HEK293 (cell line): Measurements from ENCODE around the gene AAK1.

Experiments used
- CTCF ChIA-PET: fragments of 350-600 bp; formaldehyde crosslinking; extraction: SDS; loops from one replicate; lab custom pipeline; 2021; ENCODE audit warnings: antibody characterized with exemption; lab: Yijun Ruan, JAX
- POLR2A ChIA-PET: fragments of 300-600 bp; formaldehyde crosslinking; extraction: SDS; loops from one replicate; lab custom pipeline; 2020; ENCODE audit warnings: antibody characterized with exemption, inconsistent platforms; lab: Yijun Ruan, JAX
- H3K27ac ChIP-seq: fragments of 200-500 bp; sonication (Bioruptor generic); 2 replicates; pipeline ENCODE4 v1.5.1; 2014; ENCODE audit warnings: low read depth, low read length, control low read depth, inconsistent platforms; ENCODE audit errors: extremely low read depth
- H3K36me3 ChIP-seq, 2 experiments: fragments of 200-500 bp in 1 of 2; sonication (Bioruptor generic) in 1 of 2; 1 replicate in 1 of 2; 2 replicates in 1 of 2; pipeline ENCODE4 v1.5.1; 2014 to 2017; ENCODE audit warnings: inconsistent platforms in 2 of 2, low read length in 2 of 2; ENCODE audit not compliant: control insufficient read depth in 2 of 2, insufficient read depth in 1 of 2
- H3K4me1 ChIP-seq: fragments of 200-500 bp; sonication (Bioruptor generic); 2 replicates; pipeline ENCODE4 v1.5.1; 2014; ENCODE audit warnings: mild to moderate bottlenecking, low read length, inconsistent platforms; ENCODE audit not compliant: control insufficient read depth, insufficient read depth
- H3K4me3 ChIP-seq: 2 replicates; pipeline ENCODE4 v1.5.1; 2011; ENCODE audit warnings: low read depth, mild to moderate bottlenecking, control low read depth, low read length, moderate library complexity
- H3K9me3 ChIP-seq: fragments of 200-500 bp; sonication (Bioruptor generic); 2 replicates; pipeline ENCODE4 v1.5.1; 2014; ENCODE audit warnings: low read depth, low read length, inconsistent platforms; ENCODE audit not compliant: control insufficient read depth, insufficient read depth
- BCL11B ChIP-seq: fragments of 450-650 bp; formaldehyde crosslinking; IDR thresholded peaks from 2 replicates; pipeline ENCODE4 v1.5.1; 2016; ENCODE audit warnings: low read depth, missing biosample characterization, missing genetic modification characterization
- HIC1 ChIP-seq: fragments of 450-650 bp; formaldehyde crosslinking; IDR thresholded peaks from 2 replicates; pipeline ENCODE4 v1.5.1; 2016; ENCODE audit warnings: missing biosample characterization, missing genetic modification characterization
- MZF1 ChIP-seq: fragments of 450-650 bp; formaldehyde crosslinking; IDR thresholded peaks from 2 replicates; pipeline ENCODE4 v1.5.1; 2017; ENCODE audit warnings: missing biosample characterization, missing genetic modification characterization, borderline replicate concordance
- RBAK ChIP-seq: fragments of 450-650 bp; formaldehyde crosslinking; IDR thresholded peaks from 2 replicates; pipeline ENCODE4 v1.5.1; 2016; ENCODE audit warnings: missing biosample characterization, missing genetic modification characterization
- TCF7L2 ChIP-seq: IDR thresholded peaks from 2 replicates; pipeline ENCODE4 v1.6.1; 2011; ENCODE audit warnings: low read depth, mild to moderate bottlenecking, inconsistent platforms, low read length, moderate library complexity, borderline replicate concordance
- TRIM28 ChIP-seq: IDR thresholded peaks from 2 replicates; pipeline ENCODE4 v1.6.1; 2011; ENCODE audit warnings: low read length, control low read depth, borderline replicate concordance
- ZBTB21 ChIP-seq: fragments of 450-650 bp; formaldehyde crosslinking; IDR thresholded peaks from 2 replicates; pipeline ENCODE4 v1.5.1; 2017; ENCODE audit warnings: missing biosample characterization, missing genetic modification characterization
- ZBTB8A ChIP-seq: fragments of 450-650 bp; formaldehyde crosslinking; IDR thresholded peaks from 2 replicates; pipeline ENCODE4 v1.5.1; 2016; ENCODE audit warnings: missing biosample characterization, missing genetic modification characterization
- ZFP37 ChIP-seq: fragments of 450-650 bp; formaldehyde crosslinking; IDR thresholded peaks from 2 replicates; pipeline ENCODE4 v1.5.1; 2016; ENCODE audit warnings: missing biosample characterization, missing genetic modification characterization
- ZIC2 ChIP-seq: fragments of 450-650 bp; formaldehyde crosslinking; IDR thresholded peaks from 2 replicates; pipeline ENCODE4 v1.5.1; 2016; ENCODE audit warnings: missing biosample characterization, missing genetic modification characterization
- ZNF146 ChIP-seq: fragments of 450-650 bp; formaldehyde crosslinking; IDR thresholded peaks from 2 replicates; pipeline ENCODE4 v1.5.1; 2016; ENCODE audit warnings: missing biosample characterization, missing genetic modification characterization
- ZNF155 ChIP-seq: fragments of 450-650 bp; formaldehyde crosslinking; IDR thresholded peaks from 2 replicates; pipeline ENCODE4 v1.5.1; 2016; ENCODE audit warnings: missing biosample characterization, missing genetic modification characterization
- ZNF366 ChIP-seq: fragments of 450-650 bp; formaldehyde crosslinking; conservative IDR thresholded peaks from 2 replicates; pipeline ENCODE4 v1.5.1; 2016; ENCODE audit warnings: missing biosample characterization, missing genetic modification characterization
- ZNF394 ChIP-seq: fragments of 450-650 bp; formaldehyde crosslinking; IDR thresholded peaks from 2 replicates; pipeline ENCODE4 v1.5.1; 2016; ENCODE audit warnings: missing biosample characterization, missing genetic modification characterization, mild to moderate bottlenecking, moderate library complexity, borderline replicate concordance
- ZNF398 ChIP-seq: fragments of 450-650 bp; formaldehyde crosslinking; IDR thresholded peaks from 2 replicates; pipeline ENCODE4 v1.5.1; 2017; ENCODE audit warnings: missing biosample characterization, missing genetic modification characterization
- ZNF626 ChIP-seq: fragments of 450-650 bp; sonication (Bioruptor Pico); formaldehyde crosslinking; IDR thresholded peaks from 2 replicates; pipeline ENCODE4 v1.5.1; 2018; ENCODE audit warnings: missing biosample characterization, missing genetic modification characterization, inconsistent platforms
- TF ChIP-seq, protein P1 (sequence below): fragments of 450-650 bp; formaldehyde crosslinking; IDR thresholded peaks from 2 replicates; pipeline ENCODE4 v1.5.1; 2016; ENCODE audit warnings: missing biosample characterization, missing genetic modification characterization, borderline replicate concordance
- TF ChIP-seq, protein P2 (sequence below): fragments of 450-650 bp; formaldehyde crosslinking; IDR thresholded peaks from 2 replicates; pipeline ENCODE4 v1.5.1; 2016; ENCODE audit warnings: missing biosample characterization, missing genetic modification characterization
- TF ChIP-seq, protein P3 (sequence below): fragments of 450-650 bp; formaldehyde crosslinking; IDR thresholded peaks from 2 replicates; pipeline ENCODE4 v1.5.1; 2016; ENCODE audit warnings: missing biosample characterization, missing genetic modification characterization

The AAK1 gene

GRCh38 chr2:69512446-69512845 lies 131.1 kb downstream of the AAK1 start (continued):
- TF ChIP-seq ZNF398 (tag by site-specific recombination) = no peak
- no peak for TF ChIP-seq ZNF626
- TF ChIP-seq ZNF394 = no peak
- no peak for TF ChIP-seq RBAK (tag by site-specific recombination)
- no peak for TF ChIP-seq ZIC2 (tag by site-specific recombination)
- TF ChIP-seq, protein P1, sequence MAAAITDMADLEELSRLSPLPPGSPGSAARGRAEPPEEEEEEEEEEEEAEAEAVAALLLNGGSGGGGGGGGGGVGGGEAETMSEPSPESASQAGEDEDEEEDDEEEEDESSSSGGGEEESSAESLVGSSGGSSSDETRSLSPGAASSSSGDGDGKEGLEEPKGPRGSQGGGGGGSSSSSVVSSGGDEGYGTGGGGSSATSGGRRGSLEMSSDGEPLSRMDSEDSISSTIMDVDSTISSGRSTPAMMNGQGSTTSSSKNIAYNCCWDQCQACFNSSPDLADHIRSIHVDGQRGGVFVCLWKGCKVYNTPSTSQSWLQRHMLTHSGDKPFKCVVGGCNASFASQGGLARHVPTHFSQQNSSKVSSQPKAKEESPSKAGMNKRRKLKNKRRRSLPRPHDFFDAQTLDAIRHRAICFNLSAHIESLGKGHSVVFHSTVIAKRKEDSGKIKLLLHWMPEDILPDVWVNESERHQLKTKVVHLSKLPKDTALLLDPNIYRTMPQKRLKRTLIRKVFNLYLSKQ = no peak

DNA sequence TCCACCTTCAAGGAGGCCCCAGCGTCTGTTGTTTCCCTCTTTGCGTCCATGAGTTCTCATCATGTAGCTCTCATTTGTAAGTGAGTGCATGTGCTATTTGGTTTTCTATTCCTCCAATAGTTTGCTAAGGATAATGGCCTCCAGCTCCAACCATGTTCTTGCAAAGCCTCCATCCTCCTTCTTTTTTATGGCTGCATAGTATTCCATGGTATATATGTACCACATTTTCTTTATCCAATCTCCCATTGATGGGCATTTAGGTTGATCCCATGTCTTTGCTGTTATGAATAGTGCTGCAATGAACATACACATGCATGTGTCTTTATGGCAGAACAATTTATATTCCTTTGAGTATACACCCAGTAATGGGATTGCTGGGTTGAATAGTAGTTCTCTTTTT lies 133.3 kb downstream of the AAK1 start:
- no peak overlapping the region for H3K27ac ChIP-seq
- no peaks in the 10 kb centered on the region for H3K9me3 ChIP-seq
- H3K4me1 ChIP-seq = 0 out of 2 replicates have a peak, but pooled peaks cover 3% of the 10 kb centered on the region
- no peak overlapping the region for H3K4me3 ChIP-seq
- POLR2A ChIA-PET = no interaction called here
- CTCF ChIA-PET = interaction anchor here (0.6 kb wide), 2 partner anchors 650 to 1502 kb away, joined by 4 read pairs; no protein-coding TSS in a partner anchor
- H3K36me3 ChIP-seq = peaks cover 3 to 85% of the 10 kb centered on the region in 2 experiments; a peak in 2 of 3 replicates
- TF ChIP-seq MZF1 (tag by site-specific recombination) = no peak
- TF ChIP-seq ZNF146 (tag by site-specific recombination) = peak; percentile 77
- TF ChIP-seq TCF7L2 = no peak
- TF ChIP-seq HIC1 (tag by site-specific recombination) = no peak
- TF ChIP-seq ZBTB21 (tag by site-specific recombination) = no peak
- TF ChIP-seq TRIM28 = no peak
- TF ChIP-seq, all 188 proteins: peak for 1

DNA sequence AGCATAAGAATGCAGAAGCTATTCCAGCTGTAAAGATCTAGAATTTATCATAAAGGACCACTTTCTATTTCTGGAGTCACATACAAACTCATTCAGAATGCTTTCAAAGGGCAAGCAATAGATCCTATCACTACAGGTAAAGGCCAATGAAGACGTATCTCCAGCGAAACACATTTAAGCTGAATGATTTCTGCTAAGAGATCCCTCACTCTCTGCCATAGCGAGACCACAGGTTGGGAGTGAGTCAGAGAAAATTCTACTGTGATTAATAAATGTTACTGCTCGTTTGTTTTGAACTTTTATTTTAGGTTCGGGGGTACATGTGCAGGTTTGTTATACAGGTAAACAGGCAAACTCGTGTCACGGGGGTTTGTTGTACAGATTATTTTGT lies 133.8 kb downstream of the AAK1 start:
- ChIA-PET CTCF (interaction anchor here (0.8 kb wide), 1 partner anchor 134 kb away, joined by 3 read pairs; no protein-coding TSS in a partner anchor), POLR2A (no interaction called here)
- no peak for TF ChIP-seq BCL11B (tag by site-specific recombination)
- peaks cover 3 to 83% of the 10 kb centered on the region in 2 experiments; a peak in 2 of 3 replicates for H3K36me3 ChIP-seq
- no peak overlapping the region for H3K4me3 ChIP-seq
- no peaks in the 10 kb centered on the region for H3K9me3 ChIP-seq
- 0 out of 2 replicates have a peak, but pooled peaks cover 3% of the 10 kb centered on the region for H3K4me1 ChIP-seq
- no peak overlapping the region for H3K27ac ChIP-seq

- Histone ChIP-seq H3K4me1 (0 out of 2 replicates have a peak, but pooled peaks cover 3% of the 10 kb centered on the region), H3K36me3 (peaks cover 3 to 77% of the 10 kb centered on the region in 2 experiments; a peak in 2 of 3 replicates), H3K4me3 (no peak overlapping the region), H3K9me3 (no peaks in the 10 kb centered on the region), H3K27ac (no peak overlapping the region)
- POLR2A ChIA-PET = no interaction called here
- CTCF ChIA-PET = interaction anchor here (0.7 to 0.8 kb wide), 2 partner anchors 134 to 248 kb away, joined by 3 read pairs; no protein-coding TSS in a partner anchor
- TF ChIP-seq ZBTB8A (no peak), RBAK (tag by site-specific recombination) (no peak), ZNF155 (tag by site-specific recombination) (no peak), ZNF146 (tag by site-specific recombination) (no peak), ZFP37 (tag by site-specific recombination) (no peak), ZNF366 (tag by site-specific recombination) (no peak)
- TF ChIP-seq, protein P2, sequence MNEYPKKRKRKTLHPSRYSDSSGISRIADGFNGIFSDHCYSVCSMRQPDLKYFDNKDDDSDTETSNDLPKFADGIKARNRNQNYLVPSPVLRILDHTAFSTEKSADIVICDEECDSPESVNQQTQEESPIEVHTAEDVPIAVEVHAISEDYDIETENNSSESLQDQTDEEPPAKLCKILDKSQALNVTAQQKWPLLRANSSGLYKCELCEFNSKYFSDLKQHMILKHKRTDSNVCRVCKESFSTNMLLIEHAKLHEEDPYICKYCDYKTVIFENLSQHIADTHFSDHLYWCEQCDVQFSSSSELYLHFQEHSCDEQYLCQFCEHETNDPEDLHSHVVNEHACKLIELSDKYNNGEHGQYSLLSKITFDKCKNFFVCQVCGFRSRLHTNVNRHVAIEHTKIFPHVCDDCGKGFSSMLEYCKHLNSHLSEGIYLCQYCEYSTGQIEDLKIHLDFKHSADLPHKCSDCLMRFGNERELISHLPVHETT = no peak
- TF ChIP-seq, protein P3, sequence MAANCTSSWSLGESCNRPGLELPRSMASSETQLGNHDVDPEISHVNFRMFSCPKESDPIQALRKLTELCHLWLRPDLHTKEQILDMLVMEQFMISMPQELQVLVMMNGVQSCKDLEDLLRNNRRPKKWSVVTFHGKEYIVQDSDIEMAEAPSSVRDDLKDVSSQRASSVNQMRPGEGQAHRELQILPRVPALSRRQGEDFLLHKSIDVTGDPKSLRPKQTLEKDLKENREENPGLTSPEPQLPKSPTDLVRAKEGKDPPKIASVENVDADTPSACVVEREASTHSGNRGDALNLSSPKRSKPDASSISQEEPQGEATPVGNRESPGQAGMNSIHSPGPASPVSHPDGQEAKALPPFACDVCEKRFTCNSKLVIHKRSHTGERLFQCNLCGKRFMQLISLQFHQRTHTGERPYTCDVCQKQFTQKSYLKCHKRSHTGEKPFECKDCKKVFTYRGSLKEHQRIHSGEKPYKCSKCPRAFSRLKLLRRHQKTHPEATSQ (tag by site-specific recombination) = no peak
Observed at GRCh38 chr2:69509011-69509749, 134.4 kb downstream of the AAK1 start.
